Measurements from ENCODE around the gene NDUFB8. TPM values are rescaled to one million over a fixed set of nuclear protein-coding genes. Genes with fewer than 3 reads are reported as not detected.

Gene NDUFB8
- total and polyA plus RNA-seq, 4 donors = 122 to 369 (median 217) TPM

DNA sequence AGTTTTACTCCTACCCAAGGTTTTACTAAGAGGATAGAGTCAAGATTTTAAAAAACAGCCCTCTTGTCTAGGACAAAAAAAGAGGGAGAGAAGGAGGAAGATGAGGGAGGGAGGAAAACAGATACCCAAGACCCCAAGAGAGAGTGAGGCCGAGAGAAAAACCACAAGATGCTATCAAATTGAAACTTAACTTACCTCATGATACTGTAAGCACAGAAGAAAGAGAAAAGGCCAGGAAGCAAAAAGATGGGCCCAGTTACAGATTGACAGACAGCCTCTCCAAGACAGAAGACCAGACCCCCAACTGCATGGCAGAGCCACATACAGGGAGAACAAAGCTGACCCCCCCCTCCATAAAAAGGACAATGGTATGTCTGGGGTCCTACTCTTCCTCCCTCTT lies 21.4 kb downstream of the NDUFB8 start:
- H3K27ac ChIP-seq (ENCODE audit: low read depth in 1 of 2, low read length in 1 of 2) = no peak overlapping the region
- ATAC-seq (ENCODE audit: insufficient read depth, low FRiP score) = no peak
- no peaks in the 10 kb centered on the region for H3K9me3 ChIP-seq (ENCODE audit: control insufficient read depth in 4 of 4, insufficient read depth in 3 of 4, low read length in 3 of 4)
- DNase-seq = no peak
- 27 to 79% methylated on average over 1 of the region's 1 CpG for WGBS, 2 donors
- no peak overlapping the region for H3K9ac ChIP-seq (ENCODE audit: insufficient read depth in 1 of 2, low read length in 2 of 2)
- no peaks in the 10 kb centered on the region for H3K27me3 ChIP-seq (ENCODE audit: control insufficient read depth in 3 of 3, insufficient read depth in 3 of 3, low read length in 2 of 3)
- TF ChIP-seq, protein P1, sequence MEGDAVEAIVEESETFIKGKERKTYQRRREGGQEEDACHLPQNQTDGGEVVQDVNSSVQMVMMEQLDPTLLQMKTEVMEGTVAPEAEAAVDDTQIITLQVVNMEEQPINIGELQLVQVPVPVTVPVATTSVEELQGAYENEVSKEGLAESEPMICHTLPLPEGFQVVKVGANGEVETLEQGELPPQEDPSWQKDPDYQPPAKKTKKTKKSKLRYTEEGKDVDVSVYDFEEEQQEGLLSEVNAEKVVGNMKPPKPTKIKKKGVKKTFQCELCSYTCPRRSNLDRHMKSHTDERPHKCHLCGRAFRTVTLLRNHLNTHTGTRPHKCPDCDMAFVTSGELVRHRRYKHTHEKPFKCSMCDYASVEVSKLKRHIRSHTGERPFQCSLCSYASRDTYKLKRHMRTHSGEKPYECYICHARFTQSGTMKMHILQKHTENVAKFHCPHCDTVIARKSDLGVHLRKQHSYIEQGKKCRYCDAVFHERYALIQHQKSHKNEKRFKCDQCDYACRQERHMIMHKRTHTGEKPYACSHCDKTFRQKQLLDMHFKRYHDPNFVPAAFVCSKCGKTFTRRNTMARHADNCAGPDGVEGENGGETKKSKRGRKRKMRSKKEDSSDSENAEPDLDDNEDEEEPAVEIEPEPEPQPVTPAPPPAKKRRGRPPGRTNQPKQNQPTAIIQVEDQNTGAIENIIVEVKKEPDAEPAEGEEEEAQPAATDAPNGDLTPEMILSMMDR (IDR thresholded peaks at IDR 0.05; ENCODE audit: control extremely low read depth, extremely low read depth) = no peak
- H3K36me3 ChIP-seq (ENCODE audit: control insufficient read depth in 4 of 4, insufficient read depth in 4 of 4, low read length in 4 of 4) = peaks cover 5 to 18% (median 12%) of the 10 kb centered on the region in 4 donors
- H3K4me1 ChIP-seq (ENCODE audit: control insufficient read depth in 5 of 5, insufficient read depth in 5 of 5, low read length in 5 of 5) = no peaks in the 10 kb centered on the region
- no peak overlapping the region for H3K4me3 ChIP-seq

DNA sequence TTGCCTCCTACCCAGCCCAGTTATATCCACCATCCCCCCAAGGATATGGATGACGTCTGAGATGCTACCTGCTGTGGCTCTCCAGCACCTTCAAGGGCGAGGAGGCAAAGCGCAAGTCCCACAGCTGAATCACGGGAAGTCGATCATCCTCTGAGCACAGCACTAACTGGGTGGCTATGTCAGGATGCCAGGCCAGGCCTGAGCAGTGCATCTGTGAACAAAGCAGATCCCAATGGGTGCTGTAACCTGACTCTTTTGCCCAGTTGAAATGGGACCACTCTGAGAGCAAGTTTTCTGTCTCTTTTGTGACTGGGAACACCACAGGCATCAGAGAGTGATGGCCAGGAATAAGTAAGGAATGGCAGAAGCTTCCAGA lies 22.3 kb downstream of the NDUFB8 start:
- TF ChIP-seq, protein P1 (IDR thresholded peaks at IDR 0.05; ENCODE audit: control extremely low read depth, extremely low read depth) = no peak
- DNase-seq (no peak), ATAC-seq (ENCODE audit: insufficient read depth, low FRiP score) (no peak)
- 92 to 97% methylated on average over 5 of the region's 5 CpGs for WGBS, 2 donors
- no peaks in the 10 kb centered on the region for H3K9me3 ChIP-seq (ENCODE audit: control insufficient read depth in 4 of 4, insufficient read depth in 3 of 4, low read length in 3 of 4)
- no peaks in the 10 kb centered on the region for H3K27me3 ChIP-seq (ENCODE audit: control insufficient read depth in 3 of 3, insufficient read depth in 3 of 3, low read length in 2 of 3)
- peaks cover 5 to 18% (median 12%) of the 10 kb centered on the region in 4 donors for H3K36me3 ChIP-seq (ENCODE audit: control insufficient read depth in 4 of 4, insufficient read depth in 4 of 4, low read length in 4 of 4)
- H3K4me1 ChIP-seq (ENCODE audit: control insufficient read depth in 5 of 5, insufficient read depth in 5 of 5, low read length in 5 of 5) = no peaks in the 10 kb centered on the region
- H3K27ac ChIP-seq (ENCODE audit: low read depth in 1 of 2, low read length in 1 of 2) = no peak overlapping the region
- no peak overlapping the region for H3K9ac ChIP-seq (ENCODE audit: insufficient read depth in 1 of 2, low read length in 2 of 2)
- H3K4me3 ChIP-seq = no peak overlapping the region

DNA sequence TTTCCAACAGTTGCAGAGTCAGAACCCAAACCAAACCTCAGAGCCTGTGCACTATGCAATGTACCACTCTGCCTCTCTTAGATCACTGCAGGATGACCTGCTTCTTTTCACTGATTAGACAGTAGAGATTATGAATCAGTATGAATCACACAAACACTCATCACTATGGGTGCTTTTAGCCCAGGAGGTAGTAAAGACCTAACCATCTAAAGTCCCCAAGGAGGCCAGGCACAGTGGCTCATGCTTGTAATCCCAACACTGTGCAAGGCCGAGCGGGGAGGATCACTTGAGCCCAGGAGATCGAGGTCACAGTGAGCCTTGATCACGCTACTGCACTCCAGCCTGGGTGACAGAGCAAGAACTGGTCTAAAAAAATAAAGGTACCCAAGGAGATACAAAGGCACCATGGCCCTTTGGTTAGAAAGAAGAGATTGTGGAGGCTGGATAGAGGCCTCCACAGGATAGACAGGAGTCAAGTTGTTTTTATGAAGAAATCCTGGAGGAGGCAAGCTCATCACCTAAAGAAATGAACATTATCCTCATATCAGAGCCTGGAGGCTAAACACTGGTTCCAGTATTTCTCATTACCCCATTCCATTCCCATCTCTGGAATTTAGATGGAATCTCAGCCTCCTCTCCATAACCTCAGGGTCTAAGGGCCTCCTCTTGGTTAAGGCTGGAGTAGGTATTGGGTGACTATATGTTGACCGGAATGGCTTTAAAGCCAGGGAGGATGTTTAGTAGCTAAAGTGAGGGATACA lies 22.9 kb downstream of the NDUFB8 start:
- ATAC-seq (ENCODE audit: insufficient read depth, low FRiP score) (no peak), DNase-seq (no peak)
- 97% methylated on average over 5 of the region's 5 CpGs for WGBS, 2 donors
- Histone ChIP-seq H3K27ac (ENCODE audit: low read depth in 1 of 2, low read length in 1 of 2) (no peak overlapping the region), H3K4me1 (ENCODE audit: control insufficient read depth in 5 of 5, insufficient read depth in 5 of 5, low read length in 5 of 5) (no peaks in the 10 kb centered on the region), H3K9me3 (ENCODE audit: control insufficient read depth in 4 of 4, insufficient read depth in 3 of 4, low read length in 3 of 4) (no peaks in the 10 kb centered on the region), H3K9ac (ENCODE audit: insufficient read depth in 1 of 2, low read length in 2 of 2) (no peak overlapping the region), H3K36me3 (ENCODE audit: control insufficient read depth in 4 of 4, insufficient read depth in 4 of 4, low read length in 4 of 4) (peaks cover 3 to 23% (median 15%) of the 10 kb centered on the region in 4 donors), H3K27me3 (ENCODE audit: control insufficient read depth in 3 of 3, insufficient read depth in 3 of 3, low read length in 2 of 3) (no peaks in the 10 kb centered on the region), H3K4me3 (no peak overlapping the region)
- TF ChIP-seq, protein P1 (IDR thresholded peaks at IDR 0.05; ENCODE audit: control extremely low read depth, extremely low read depth) = no peak

All from lung (tissue), 12 donors.